ENCODE measurements around the gene MRPL58.
"Not testable (repeated sequence)": the region's sequence is repeated elsewhere in the genome, so short reads cannot be mapped to it uniquely, and the experiment has no call there.

Gene MRPL58

GRCh38 chr17:74987418-74987908 lies 25.0 kb upstream of the MRPL58 start, which contains the start of gene CDR2L:
CDR2L (plus strand) TSS chr17:74987632; CDS start chr17:74988044, 412 bp downstream.
- DNase-seq (ENCODE audit: low spot score): peak; percentile 96

- no peak for DNase-seq (ENCODE audit: low spot score)
Measured at GRCh38 chr17:74987909-74988711, 24.4 kb upstream of the MRPL58 start.

GRCh38 chr17:74990581-74991105 lies 21.8 kb upstream of the MRPL58 start:
- no peak for DNase-seq (ENCODE audit: low spot score)

- DNase-seq (ENCODE audit: low spot score): no peak
Measured at GRCh38 chr17:74992223-74992622, 20.2 kb upstream of the MRPL58 start.

- DNase-seq (ENCODE audit: low spot score): no peak
Measured at GRCh38 chr17:74994440-74994839, 18.0 kb upstream of the MRPL58 start.

GRCh38 chr17:74995847-74996246 lies 16.6 kb upstream of the MRPL58 start:
- no peak for DNase-seq (ENCODE audit: low spot score)

- no peak for DNase-seq (ENCODE audit: low spot score)
Measured at GRCh38 chr17:74998783-74999182, 13.7 kb upstream of the MRPL58 start.

GRCh38 chr17:74999523-74999922 lies 12.9 kb upstream of the MRPL58 start:
- no peak for DNase-seq (ENCODE audit: low spot score)

- DNase-seq (ENCODE audit: low spot score): no peak
Measured at GRCh38 chr17:75001915-75002843, 10.3 kb upstream of the MRPL58 start.

- no peak for DNase-seq (ENCODE audit: low spot score)
Measured at GRCh38 chr17:75003070-75003956, 9.2 kb upstream of the MRPL58 start.

- no peak for DNase-seq (ENCODE audit: low spot score)
Measured at GRCh38 chr17:75003957-75004355, 8.5 kb upstream of the MRPL58 start.

GRCh38 chr17:75004371-75004770 lies 8.1 kb upstream of the MRPL58 start:
- DNase-seq (ENCODE audit: low spot score): no peak

GRCh38 chr17:75005291-75005690 lies 7.2 kb upstream of the MRPL58 start:
- DNase-seq (ENCODE audit: low spot score): no peak

- not testable (repeated sequence) for DNase-seq (ENCODE audit: low spot score)
Measured at GRCh38 chr17:75006084-75006483, 6.4 kb upstream of the MRPL58 start.

GRCh38 chr17:75006653-75007052 lies 5.8 kb upstream of the MRPL58 start:
- no peak for DNase-seq (ENCODE audit: low spot score)

GRCh38 chr17:75008373-75008772 lies 4.1 kb upstream of the MRPL58 start:
- DNase-seq (ENCODE audit: low spot score): no peak

GRCh38 chr17:75009139-75009724 lies 3.2 kb upstream of the MRPL58 start:
- DNase-seq (ENCODE audit: low spot score): no peak

GRCh38 chr17:75010683-75011400 lies 1.6 kb upstream of the MRPL58 start:
- no peak for DNase-seq (ENCODE audit: low spot score)

- no peak for DNase-seq (ENCODE audit: low spot score)
Measured at GRCh38 chr17:75011401-75012095, 922 bp upstream of the MRPL58 start.

- DNase-seq (ENCODE audit: low spot score): no peak
Measured at GRCh38 chr17:75012096-75012345, 449 bp upstream of the MRPL58 start.
